Measurements from ENCODE around the gene GPSM3.

DNA sequence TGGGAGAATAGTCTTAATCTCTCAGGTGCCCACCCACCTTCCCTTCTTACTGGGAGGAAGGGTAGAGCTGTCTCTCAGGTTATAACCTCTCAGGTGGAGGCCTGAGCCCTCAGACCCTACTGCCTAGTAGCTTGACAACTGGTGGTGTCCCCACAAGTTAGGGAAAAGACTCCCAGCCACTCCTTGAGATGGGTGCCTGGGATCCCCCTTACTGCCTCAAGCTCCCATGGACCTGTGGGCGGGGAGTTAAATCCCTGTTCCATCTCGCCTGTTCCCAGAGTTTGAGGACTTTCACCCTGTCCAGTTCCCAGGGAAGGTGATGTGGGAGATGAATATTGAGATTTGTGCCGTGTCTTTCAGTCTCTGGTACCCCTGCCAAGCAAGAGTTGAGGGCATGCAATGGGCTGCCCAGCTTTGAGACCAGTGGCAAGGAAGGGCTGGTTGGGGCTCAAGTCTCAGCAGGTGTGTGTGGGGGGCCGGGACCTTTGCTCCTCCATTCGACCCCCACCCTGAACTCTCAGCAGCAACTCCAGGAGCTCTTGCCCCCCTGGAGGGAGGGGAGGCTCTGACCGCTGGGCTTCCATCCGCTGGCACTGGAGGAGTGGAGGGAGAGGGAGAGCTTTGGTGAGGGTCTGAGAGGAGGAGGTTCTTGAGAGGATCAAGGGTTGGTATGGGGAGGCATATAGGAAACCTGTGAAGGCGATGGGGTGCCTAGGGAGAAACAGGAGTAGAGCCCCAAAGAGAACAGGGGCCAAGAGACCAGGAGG lies 1.3 kb downstream of the GPSM3 start:
- TF ChIP-seq, protein P1, sequence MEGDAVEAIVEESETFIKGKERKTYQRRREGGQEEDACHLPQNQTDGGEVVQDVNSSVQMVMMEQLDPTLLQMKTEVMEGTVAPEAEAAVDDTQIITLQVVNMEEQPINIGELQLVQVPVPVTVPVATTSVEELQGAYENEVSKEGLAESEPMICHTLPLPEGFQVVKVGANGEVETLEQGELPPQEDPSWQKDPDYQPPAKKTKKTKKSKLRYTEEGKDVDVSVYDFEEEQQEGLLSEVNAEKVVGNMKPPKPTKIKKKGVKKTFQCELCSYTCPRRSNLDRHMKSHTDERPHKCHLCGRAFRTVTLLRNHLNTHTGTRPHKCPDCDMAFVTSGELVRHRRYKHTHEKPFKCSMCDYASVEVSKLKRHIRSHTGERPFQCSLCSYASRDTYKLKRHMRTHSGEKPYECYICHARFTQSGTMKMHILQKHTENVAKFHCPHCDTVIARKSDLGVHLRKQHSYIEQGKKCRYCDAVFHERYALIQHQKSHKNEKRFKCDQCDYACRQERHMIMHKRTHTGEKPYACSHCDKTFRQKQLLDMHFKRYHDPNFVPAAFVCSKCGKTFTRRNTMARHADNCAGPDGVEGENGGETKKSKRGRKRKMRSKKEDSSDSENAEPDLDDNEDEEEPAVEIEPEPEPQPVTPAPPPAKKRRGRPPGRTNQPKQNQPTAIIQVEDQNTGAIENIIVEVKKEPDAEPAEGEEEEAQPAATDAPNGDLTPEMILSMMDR (IDR thresholded peaks at IDR 0.05), result no peak
- TF ChIP-seq, protein P2, sequence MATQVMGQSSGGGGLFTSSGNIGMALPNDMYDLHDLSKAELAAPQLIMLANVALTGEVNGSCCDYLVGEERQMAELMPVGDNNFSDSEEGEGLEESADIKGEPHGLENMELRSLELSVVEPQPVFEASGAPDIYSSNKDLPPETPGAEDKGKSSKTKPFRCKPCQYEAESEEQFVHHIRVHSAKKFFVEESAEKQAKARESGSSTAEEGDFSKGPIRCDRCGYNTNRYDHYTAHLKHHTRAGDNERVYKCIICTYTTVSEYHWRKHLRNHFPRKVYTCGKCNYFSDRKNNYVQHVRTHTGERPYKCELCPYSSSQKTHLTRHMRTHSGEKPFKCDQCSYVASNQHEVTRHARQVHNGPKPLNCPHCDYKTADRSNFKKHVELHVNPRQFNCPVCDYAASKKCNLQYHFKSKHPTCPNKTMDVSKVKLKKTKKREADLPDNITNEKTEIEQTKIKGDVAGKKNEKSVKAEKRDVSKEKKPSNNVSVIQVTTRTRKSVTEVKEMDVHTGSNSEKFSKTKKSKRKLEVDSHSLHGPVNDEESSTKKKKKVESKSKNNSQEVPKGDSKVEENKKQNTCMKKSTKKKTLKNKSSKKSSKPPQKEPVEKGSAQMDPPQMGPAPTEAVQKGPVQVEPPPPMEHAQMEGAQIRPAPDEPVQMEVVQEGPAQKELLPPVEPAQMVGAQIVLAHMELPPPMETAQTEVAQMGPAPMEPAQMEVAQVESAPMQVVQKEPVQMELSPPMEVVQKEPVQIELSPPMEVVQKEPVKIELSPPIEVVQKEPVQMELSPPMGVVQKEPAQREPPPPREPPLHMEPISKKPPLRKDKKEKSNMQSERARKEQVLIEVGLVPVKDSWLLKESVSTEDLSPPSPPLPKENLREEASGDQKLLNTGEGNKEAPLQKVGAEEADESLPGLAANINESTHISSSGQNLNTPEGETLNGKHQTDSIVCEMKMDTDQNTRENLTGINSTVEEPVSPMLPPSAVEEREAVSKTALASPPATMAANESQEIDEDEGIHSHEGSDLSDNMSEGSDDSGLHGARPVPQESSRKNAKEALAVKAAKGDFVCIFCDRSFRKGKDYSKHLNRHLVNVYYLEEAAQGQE (IDR thresholded peaks at IDR 0.05; ENCODE audit: insufficient read depth in 1 of 2, low read depth in 2 of 2, low read length in 1 of 2), result no peak
- no peak for TF ChIP-seq POLR2AphosphoS5 (IDR thresholded peaks at IDR 0.05; ENCODE audit: low read depth, low read length)
- TF ChIP-seq SIN3A (IDR thresholded peaks at IDR 0.05; ENCODE audit: borderline replicate concordance, insufficient read depth, low read depth, low read length), result no peak

Measured in Panc1 (cell line).